ENCODE measurements around the gene SLC66A1.
"Not testable (repeated sequence)": the region's sequence is repeated elsewhere in the genome, so short reads cannot be mapped to it uniquely, and the experiment has no call there.

The SLC66A1 gene, protein sequence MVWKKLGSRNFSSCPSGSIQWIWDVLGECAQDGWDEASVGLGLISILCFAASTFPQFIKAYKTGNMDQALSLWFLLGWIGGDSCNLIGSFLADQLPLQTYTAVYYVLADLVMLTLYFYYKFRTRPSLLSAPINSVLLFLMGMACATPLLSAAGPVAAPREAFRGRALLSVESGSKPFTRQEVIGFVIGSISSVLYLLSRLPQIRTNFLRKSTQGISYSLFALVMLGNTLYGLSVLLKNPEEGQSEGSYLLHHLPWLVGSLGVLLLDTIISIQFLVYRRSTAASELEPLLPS

DNA sequence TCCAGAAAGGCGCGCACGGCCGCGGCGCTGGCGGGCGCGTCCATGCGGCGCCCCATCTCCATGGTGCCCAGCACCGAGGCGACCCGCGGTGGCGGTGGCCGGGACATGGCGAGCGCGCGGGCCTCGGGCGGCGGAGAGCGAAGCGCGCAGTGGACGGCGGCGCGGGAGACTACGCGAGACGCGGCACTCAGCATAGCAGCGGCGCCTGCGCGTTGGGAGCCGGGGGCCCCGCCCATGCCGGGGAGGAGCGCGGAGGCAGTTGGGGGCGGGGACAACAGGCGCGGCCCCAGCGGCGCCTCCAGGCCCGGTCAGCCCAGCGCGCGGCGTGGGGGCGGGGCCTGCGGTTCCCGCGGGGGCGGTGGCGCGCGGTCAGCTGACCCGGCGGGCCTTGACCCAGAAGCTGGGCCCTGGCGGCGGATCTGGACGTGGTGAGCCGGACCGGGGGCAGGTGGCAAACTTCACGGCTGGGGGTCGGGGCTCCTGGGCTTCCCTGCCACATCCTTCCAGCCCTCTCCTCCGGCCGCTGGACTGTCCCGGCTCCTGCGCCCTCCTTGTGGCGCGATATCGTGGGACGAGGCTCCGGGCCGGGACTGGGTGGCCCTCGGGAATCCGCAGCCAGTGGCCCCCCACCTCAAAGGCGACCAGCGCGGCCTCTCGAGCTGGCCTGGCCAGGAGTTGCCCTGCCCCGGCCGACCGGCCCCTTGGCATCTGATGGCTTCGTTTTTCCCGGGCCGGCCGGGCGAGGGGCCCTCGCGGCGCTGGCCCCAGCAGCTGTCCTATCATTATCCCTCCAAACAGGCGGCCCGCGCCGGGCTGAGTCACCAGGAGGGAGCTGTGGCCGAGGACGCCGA, at the start of gene SLC66A1, which contains the start of gene AKR7A2:
TSS of gene SLC66A1 (plus strand) at position 396 of the 851 bp plus-strand sequence. CDS start 5,352 bp downstream, outside the sequence.
TSS of gene AKR7A2 (minus strand) at position 214 of the 851 bp plus-strand sequence. CDS start at position 194, 20 bp downstream.
- TF ChIP-seq CTCF (conservative IDR thresholded peaks at IDR 0.05) = no peak
- H3K27ac ChIP-seq = peak within 1 kb of the TSS; percentile 83

DNA sequence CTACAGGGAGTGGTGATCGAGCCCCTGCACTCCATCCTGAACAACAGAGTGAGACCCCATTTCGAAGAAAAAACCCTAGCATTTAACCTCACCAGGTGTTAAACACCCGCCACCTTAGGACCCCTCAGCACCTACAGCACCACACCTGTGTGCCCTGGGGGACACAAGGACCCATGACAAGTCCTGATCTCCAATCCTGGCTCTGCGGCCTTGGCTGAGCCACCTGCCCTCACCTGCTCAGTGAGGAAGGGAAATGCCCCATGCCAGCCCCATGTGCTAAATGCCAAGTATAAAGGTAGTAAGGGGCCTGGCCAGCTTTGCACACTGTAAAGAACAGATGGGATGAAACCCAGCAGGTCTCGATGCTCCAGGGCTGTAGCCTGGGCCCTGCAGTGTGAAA, 49.4 kb upstream of the SLC66A1 start:
- no peak for TF ChIP-seq CTCF (conservative IDR thresholded peaks at IDR 0.05)
- no peak overlapping the region for H3K27ac ChIP-seq

DNA sequence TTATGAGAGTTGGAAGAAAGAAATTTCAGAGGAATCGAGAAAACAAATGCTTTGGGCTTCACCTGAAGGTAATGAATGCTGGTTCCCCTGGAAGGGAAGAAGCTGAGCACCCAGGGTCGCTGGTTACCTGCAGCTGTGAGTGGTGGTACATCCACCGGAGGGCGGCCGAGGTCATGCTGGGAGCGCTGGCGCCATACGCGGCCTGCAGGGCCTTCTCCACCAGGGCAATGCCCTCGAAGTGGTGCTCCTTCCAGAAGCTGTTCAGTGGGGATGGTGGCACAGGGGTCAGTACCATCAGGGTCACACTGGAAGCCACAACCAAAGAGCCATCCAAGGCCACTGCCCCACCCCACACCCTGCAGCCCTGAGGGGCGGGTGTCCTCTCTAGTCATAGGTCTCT, 43.7 kb upstream of the SLC66A1 start:
- no peak overlapping the region for H3K27ac ChIP-seq
- no peak for TF ChIP-seq CTCF (conservative IDR thresholded peaks at IDR 0.05)

GRCh38 chr1:19269427-19270342, 42.4 kb upstream of the SLC66A1 start:
- not testable (repeated sequence) for H3K27ac ChIP-seq

GRCh38 chr1:19270343-19270730, 41.8 kb upstream of the SLC66A1 start:
- not testable (repeated sequence) for H3K27ac ChIP-seq

DNA sequence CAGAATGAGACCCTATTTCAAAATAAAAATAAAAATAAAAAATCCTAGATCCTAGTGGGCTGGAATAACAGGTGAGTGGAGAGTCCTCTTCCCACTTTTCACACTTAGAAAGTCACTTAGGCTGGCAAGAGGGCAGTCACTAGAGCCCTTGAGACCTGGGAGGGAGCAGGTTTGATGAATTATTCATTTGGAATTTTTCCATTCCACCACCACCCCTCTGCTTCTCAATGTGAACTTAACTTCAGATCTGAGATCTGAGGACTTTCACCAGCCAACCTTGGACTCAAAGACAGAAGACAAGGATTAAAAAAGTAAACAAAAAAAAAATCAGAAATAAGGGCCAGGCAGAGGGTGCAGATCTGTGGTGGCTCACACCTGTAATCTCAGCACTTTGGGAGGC, 40.1 kb upstream of the SLC66A1 start:
- H3K27ac ChIP-seq = no peak overlapping the region
- no peak for TF ChIP-seq CTCF (conservative IDR thresholded peaks at IDR 0.05)

GRCh38 chr1:19273106-19273843, 38.9 kb upstream of the SLC66A1 start:
- no peak for TF ChIP-seq CTCF (conservative IDR thresholded peaks at IDR 0.05)
- H3K27ac ChIP-seq = no peak overlapping the region

- H3K27ac ChIP-seq = not testable (repeated sequence)
Observed at GRCh38 chr1:19273844-19274531, 38.1 kb upstream of the SLC66A1 start.

Measured in VCaP (cell line).